CD14-positive monocyte (primary cell): ENCODE results near the gene ISX. TPM values are rescaled to one million over a fixed set of nuclear protein-coding genes. Genes with fewer than 3 reads are reported as not detected.

Experiments
- DNase-seq, 3 donors: peaks; one replicate each; pipeline ENCODE4 v3.0.0-alpha.2; 2011 to 2022
- H2AFZ ChIP-seq: 2 replicates; pipeline ENCODE4 v1.6.0; 2012; ENCODE audit warnings: mild to moderate bottlenecking, low read depth, low read length, inconsistent platforms; ENCODE audit not compliant: insufficient read depth, poor library complexity, severe bottlenecking
- H3K27ac ChIP-seq, 2 donors: 1 replicate in 1 of 2; 2 replicates in 1 of 2; pipeline ENCODE4 v1.5.1; 2012 to 2013; ENCODE audit warnings: low read length in 2 of 2, control low read depth in 1 of 2, inconsistent platforms in 1 of 2, low read depth in 1 of 2, mild to moderate bottlenecking in 1 of 2
- H3K27me3 ChIP-seq, 2 donors: one replicate each; pipeline versions ENCODE4 v1.6.0 to v1.6.1; 2011 to 2013; ENCODE audit warnings: low read length in 2 of 2; ENCODE audit not compliant: control insufficient read depth in 2 of 2, insufficient read depth in 2 of 2
- H3K36me3 ChIP-seq, 2 donors: replicated peaks in 1 of 2; 1 replicate in 1 of 2; 2 replicates in 1 of 2; pipeline versions ENCODE4 v1.5.1 to v1.6.1; 2012 to 2013; ENCODE audit warnings: low read length in 2 of 2, control low read depth in 1 of 2, inconsistent platforms in 1 of 2, mild to moderate bottlenecking in 1 of 2; ENCODE audit not compliant: insufficient read depth in 2 of 2, control insufficient read depth in 1 of 2
- H3K4me1 ChIP-seq, 2 donors: 1 replicate in 1 of 2; 2 replicates in 1 of 2; pipeline versions ENCODE4 v1.5.1 to v1.6.1; 2012 to 2013; ENCODE audit warnings: low read length in 2 of 2, control low read depth in 1 of 2, inconsistent platforms in 1 of 2, mild to moderate bottlenecking in 1 of 2, moderate library complexity in 1 of 2; ENCODE audit not compliant: insufficient read depth in 2 of 2, control insufficient read depth in 1 of 2
- H3K4me2 ChIP-seq: replicated peaks from 2 replicates; pipeline ENCODE3; 2012; ENCODE audit warnings: low read length, moderate library complexity, mild to moderate bottlenecking; ENCODE audit not compliant: poor library complexity, severe bottlenecking; ENCODE audit errors: extremely low read depth
- H3K4me3 ChIP-seq, 3 experiments: fragments of 200-600 bp in 1 of 3; sonication (generic) in 1 of 3; replicated peaks in 1 of 3; 1 replicate in 2 of 3; 2 replicates in 1 of 3; pipeline ENCODE4 v1.5.1; 2011 to 2013; ENCODE audit warnings: low read length in 3 of 3, mild to moderate bottlenecking in 3 of 3, control low read depth in 2 of 3, low read depth in 2 of 3, inconsistent platforms in 1 of 3, moderate library complexity in 1 of 3
- H3K79me2 ChIP-seq: 2 replicates; pipeline ENCODE4 v1.6.0; 2012; ENCODE audit warnings: mild to moderate bottlenecking, control low read depth, inconsistent platforms, low read length, moderate library complexity; ENCODE audit not compliant: insufficient read depth
- H3K9ac ChIP-seq: 2 replicates; pipeline ENCODE4 v1.6.0; 2017; ENCODE audit warnings: low read length, mild to moderate bottlenecking; ENCODE audit not compliant: insufficient read depth, poor library complexity, severe bottlenecking
- H3K9me3 ChIP-seq, 2 donors: replicated peaks in 1 of 2; 1 replicate in 1 of 2; 2 replicates in 1 of 2; pipeline versions ENCODE4 v1.5.1 to v1.6.1; 2012 to 2013; ENCODE audit warnings: low read length in 2 of 2, control low read depth in 1 of 2; ENCODE audit not compliant: control insufficient read depth in 1 of 2, insufficient read depth in 1 of 2
- H4K20me1 ChIP-seq: 2 replicates; pipeline ENCODE4 v1.6.0; 2012; ENCODE audit warnings: mild to moderate bottlenecking, low read length, control low read depth, moderate library complexity; ENCODE audit not compliant: insufficient read depth
- H3K27ac Mint-ChIP-seq, 7 donors: one replicate each; pipeline ENCODE4 v1.8.0; 2020; ENCODE audit warnings: mild to moderate bottlenecking in 7 of 7, mixed read lengths in 7 of 7, moderate library complexity in 6 of 7, inconsistent platforms in 2 of 7
- H3K27me3 Mint-ChIP-seq, 3 donors: one replicate each; pipeline ENCODE4 v1.8.0; 2021 to 2022; ENCODE audit warnings: low read depth in 3 of 3, mild to moderate bottlenecking in 3 of 3, mixed read lengths in 3 of 3, moderate library complexity in 3 of 3, inconsistent platforms in 1 of 3
- H3K36me3 Mint-ChIP-seq, 2 donors: one replicate each; pipeline ENCODE4 v1.8.0; 2020; ENCODE audit warnings: mixed read lengths in 2 of 2, inconsistent platforms in 1 of 2, mild to moderate bottlenecking in 1 of 2
- H3K4me1 Mint-ChIP-seq: one replicate; pipeline ENCODE4 v1.8.0; 2020; ENCODE audit warnings: mild to moderate bottlenecking, mixed read lengths
- H3K4me3 Mint-ChIP-seq, 2 donors: one replicate each; pipeline ENCODE4 v1.8.0; 2020; ENCODE audit warnings: mild to moderate bottlenecking in 2 of 2, mixed read lengths in 2 of 2, moderate library complexity in 1 of 2
- H3K9me3 Mint-ChIP-seq, 7 donors: one replicate each; pipeline ENCODE4 v1.8.0; 2020 to 2022; ENCODE audit warnings: mixed read lengths in 7 of 7, mild to moderate bottlenecking in 6 of 7, moderate library complexity in 6 of 7, inconsistent platforms in 2 of 7
- WGBS: methylation state at CpG from one replicate; pipeline ENCODE4 v1.1.5; 2013; ENCODE audit warnings: missing lambda C conversion rate; ENCODE audit not compliant: insufficient coverage; 5-methylcytosine and 5-hydroxymethylcytosine counted together
- intact Hi-C, 2 donors: fragments of 100-400 bp; cut with micrococcal nuclease; formaldehyde crosslinking; loops; one replicate each; pipeline versions ENCODE4 v1.15.0 to v1.15.1; 2023
- polyA plus RNA-seq, 3 donors: library from polyadenylated mRNA; depleted of rRNA in 1 of 3; unstranded in 2 of 3; stranded (reverse) in 1 of 3; fragments of 300-500 nt in 2 of 3; fragments of >200 nt in 1 of 3; fragmentation: Illumina TruSeq in 2 of 3; gene quantifications; 1 replicate in 2 of 3; 2 replicates in 1 of 3; pipeline ENCODE4 v1.2.3, GENCODE V29; 2012 to 2021
- TF ChIP-seq, protein P1 (sequence below): fragments of 200-600 bp; IDR thresholded peaks from one replicate; pipeline ENCODE4 v1.8.0; 2022; ENCODE audit warnings: antibody characterized with exemption, mild to moderate bottlenecking

Gene ISX
- polyA plus RNA-seq, 3 donors = not detected

DNA sequence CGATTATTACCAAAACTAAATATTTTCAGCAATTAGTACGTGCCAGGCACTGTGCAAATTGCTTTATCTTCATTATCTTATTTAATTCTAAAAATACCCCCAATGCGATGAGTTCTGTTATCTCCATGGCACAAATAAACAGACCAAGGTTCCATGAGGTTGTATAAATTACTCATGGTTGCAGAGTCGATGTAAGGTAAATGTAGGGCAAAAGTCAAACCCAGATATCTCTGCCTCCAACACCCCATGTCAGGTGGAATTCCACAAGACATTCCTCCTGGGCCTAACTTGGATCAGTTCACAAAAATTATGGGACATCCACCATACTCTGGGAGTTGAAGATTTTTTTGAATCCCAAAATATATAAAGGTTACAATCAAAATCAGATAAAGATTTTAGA, 43.7 kb downstream of the ISX start:
- H3K27ac ChIP-seq = no peak overlapping the region
- H2AFZ ChIP-seq = no peak overlapping the region
- H3K27ac Mint-ChIP-seq = no peak overlapping the region
- no peaks in the 10 kb centered on the region for H3K4me1 ChIP-seq
- H3K36me3 Mint-ChIP-seq = no peaks in the 10 kb centered on the region
- peaks cover 0 to 13% (median 4%) of the 10 kb centered on the region in 7 donors for H3K9me3 Mint-ChIP-seq
- H3K4me3 ChIP-seq = no peak overlapping the region
- no peaks in the 10 kb centered on the region for H3K79me2 ChIP-seq
- peaks cover 0 to 5% of the 10 kb centered on the region in 2 donors for H3K9me3 ChIP-seq
- H3K27me3 ChIP-seq = no peaks in the 10 kb centered on the region
- TF ChIP-seq, protein P1, sequence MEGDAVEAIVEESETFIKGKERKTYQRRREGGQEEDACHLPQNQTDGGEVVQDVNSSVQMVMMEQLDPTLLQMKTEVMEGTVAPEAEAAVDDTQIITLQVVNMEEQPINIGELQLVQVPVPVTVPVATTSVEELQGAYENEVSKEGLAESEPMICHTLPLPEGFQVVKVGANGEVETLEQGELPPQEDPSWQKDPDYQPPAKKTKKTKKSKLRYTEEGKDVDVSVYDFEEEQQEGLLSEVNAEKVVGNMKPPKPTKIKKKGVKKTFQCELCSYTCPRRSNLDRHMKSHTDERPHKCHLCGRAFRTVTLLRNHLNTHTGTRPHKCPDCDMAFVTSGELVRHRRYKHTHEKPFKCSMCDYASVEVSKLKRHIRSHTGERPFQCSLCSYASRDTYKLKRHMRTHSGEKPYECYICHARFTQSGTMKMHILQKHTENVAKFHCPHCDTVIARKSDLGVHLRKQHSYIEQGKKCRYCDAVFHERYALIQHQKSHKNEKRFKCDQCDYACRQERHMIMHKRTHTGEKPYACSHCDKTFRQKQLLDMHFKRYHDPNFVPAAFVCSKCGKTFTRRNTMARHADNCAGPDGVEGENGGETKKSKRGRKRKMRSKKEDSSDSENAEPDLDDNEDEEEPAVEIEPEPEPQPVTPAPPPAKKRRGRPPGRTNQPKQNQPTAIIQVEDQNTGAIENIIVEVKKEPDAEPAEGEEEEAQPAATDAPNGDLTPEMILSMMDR = no peak
- no peaks in the 10 kb centered on the region for H3K36me3 ChIP-seq
- no peak overlapping the region for H3K4me2 ChIP-seq
- no peak for DNase-seq
- no peak overlapping the region for H3K4me3 Mint-ChIP-seq
- H3K4me1 Mint-ChIP-seq = no peaks in the 10 kb centered on the region
- intact Hi-C loops = no loop called here
- H3K9ac ChIP-seq = no peak overlapping the region
- WGBS = no CpG with 5 or more reads among the region's 4 CpGs
- no peaks in the 10 kb centered on the region for H4K20me1 ChIP-seq
- H3K27me3 Mint-ChIP-seq = peaks cover 0 to 9% (median 6%) of the 10 kb centered on the region in 3 donors

DNA sequence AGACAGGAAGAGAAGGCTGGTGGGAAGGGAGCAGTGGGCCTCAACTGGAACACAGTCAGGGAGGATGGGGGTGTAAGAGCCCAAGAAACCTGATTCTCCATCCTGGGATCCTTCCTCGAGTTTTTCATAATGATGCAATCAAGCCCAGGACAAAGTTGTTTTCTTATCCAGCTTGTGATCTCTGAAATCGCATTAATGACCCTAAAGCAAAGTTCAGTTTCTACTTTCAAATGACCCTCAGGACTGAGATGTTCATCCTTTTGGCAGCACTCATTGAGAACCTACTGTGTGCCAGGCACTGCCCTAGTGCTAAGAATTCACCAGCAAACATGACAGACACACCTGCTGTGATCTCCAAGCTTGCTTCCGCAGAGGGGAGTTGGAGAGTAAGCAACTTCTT, 45.3 kb downstream of the ISX start:
- peaks cover 2 to 7% (median 3%) of the 10 kb centered on the region in 3 donors for H3K27me3 Mint-ChIP-seq
- no peaks in the 10 kb centered on the region for H3K4me1 Mint-ChIP-seq
- Histone ChIP-seq H4K20me1 (no peaks in the 10 kb centered on the region), H3K9me3 (peaks cover 0 to 5% of the 10 kb centered on the region in 2 donors), H3K4me1 (no peaks in the 10 kb centered on the region), H3K9ac (no peak overlapping the region), H3K27ac (no peak overlapping the region), H3K36me3 (no peaks in the 10 kb centered on the region), H2AFZ (no peak overlapping the region), H3K27me3 (no peaks in the 10 kb centered on the region), H3K79me2 (no peaks in the 10 kb centered on the region), H3K4me2 (no peak overlapping the region), H3K4me3 (no peak overlapping the region)
- peaks cover 0 to 13% (median 4%) of the 10 kb centered on the region in 7 donors for H3K9me3 Mint-ChIP-seq
- TF ChIP-seq, protein P1 = no peak
- no peak overlapping the region for H3K4me3 Mint-ChIP-seq
- DNase-seq = no peak
- WGBS = 92% methylated on average over 3 of the region's 3 CpGs
- H3K36me3 Mint-ChIP-seq = no peaks in the 10 kb centered on the region
- no peak overlapping the region for H3K27ac Mint-ChIP-seq
- intact Hi-C loops = no loop called here
